SK-N-SH (cell line): ENCODE measurements around the gene CLIC3.

Experiments used
- JUND ChIP-seq: IDR thresholded peaks from 2 replicates; pipeline ENCODE4 v1.4.0; 2012
- TF ChIP-seq, protein P1 (sequence below): fragments of 200-600 bp; sonication (generic); IDR thresholded peaks from 2 replicates; pipeline ENCODE4 v1.6.1; 2017; ENCODE audit warnings: antibody characterized with exemption, mild to moderate bottlenecking, moderate library complexity

DNA sequence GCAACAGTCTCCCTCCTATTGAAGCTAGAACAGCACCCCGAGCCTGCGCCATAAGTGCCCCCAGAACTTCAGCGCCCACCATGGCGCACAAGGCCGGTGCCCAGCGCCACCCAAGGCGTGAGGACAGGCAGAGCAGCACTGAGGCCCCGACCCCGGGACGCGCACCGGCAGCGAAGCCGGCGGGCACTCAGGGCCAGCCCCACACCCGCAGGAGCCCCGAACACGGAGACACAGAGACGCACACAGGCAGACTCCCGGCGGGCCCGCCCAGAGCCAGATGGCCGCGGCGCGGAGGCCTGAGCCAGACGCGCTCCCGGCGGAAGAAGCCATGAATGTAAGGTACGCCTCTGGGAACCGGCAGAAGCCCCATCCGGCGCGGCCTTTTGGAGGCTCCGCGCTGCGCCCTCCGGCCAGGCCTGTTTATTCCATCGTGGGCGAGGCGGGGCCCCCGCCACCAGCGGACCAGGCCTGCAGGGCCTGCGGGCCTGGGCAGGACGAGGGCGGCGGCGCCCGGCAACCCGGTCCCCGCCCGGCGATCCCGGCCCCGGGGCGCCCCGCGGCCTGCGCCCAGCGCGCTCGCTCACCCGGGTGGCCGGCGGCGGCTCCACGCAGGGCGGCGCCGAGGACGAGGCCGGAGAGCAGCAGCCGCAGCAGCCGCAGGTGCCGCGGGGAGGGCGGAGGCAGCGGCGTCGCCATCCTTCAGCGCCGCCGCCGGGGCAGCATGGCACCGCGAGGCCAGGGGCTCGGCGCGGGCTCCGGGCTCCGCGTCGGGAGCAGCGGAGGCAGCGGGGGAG, 49.1 kb upstream of the CLIC3 start:
- TF ChIP-seq, protein P1, sequence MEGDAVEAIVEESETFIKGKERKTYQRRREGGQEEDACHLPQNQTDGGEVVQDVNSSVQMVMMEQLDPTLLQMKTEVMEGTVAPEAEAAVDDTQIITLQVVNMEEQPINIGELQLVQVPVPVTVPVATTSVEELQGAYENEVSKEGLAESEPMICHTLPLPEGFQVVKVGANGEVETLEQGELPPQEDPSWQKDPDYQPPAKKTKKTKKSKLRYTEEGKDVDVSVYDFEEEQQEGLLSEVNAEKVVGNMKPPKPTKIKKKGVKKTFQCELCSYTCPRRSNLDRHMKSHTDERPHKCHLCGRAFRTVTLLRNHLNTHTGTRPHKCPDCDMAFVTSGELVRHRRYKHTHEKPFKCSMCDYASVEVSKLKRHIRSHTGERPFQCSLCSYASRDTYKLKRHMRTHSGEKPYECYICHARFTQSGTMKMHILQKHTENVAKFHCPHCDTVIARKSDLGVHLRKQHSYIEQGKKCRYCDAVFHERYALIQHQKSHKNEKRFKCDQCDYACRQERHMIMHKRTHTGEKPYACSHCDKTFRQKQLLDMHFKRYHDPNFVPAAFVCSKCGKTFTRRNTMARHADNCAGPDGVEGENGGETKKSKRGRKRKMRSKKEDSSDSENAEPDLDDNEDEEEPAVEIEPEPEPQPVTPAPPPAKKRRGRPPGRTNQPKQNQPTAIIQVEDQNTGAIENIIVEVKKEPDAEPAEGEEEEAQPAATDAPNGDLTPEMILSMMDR: no peak
- no peak for TF ChIP-seq JUND
